GM21723 (cell line): Measurements from ENCODE around the gene PRKN.

Source experiments
- ATAC-seq: cut with Tn5 transposase; IDR thresholded peaks from one replicate; pipeline ENCODE4 v1.9.1; 2021; ENCODE audit warnings: mild to moderate bottlenecking, moderate library complexity; ENCODE audit not compliant: unreplicated experiment

The PRKN gene

GRCh38 chr6:161584621-161585340, 1142.8 kb downstream of the PRKN start:
- no peak for ATAC-seq

GRCh38 chr6:161584051-161584450, 1143.5 kb downstream of the PRKN start:
- no peak for ATAC-seq

- no peak for ATAC-seq
These were observed 1144.0 kb downstream of the PRKN start for GRCh38 chr6:161583584-161583983.

DNA sequence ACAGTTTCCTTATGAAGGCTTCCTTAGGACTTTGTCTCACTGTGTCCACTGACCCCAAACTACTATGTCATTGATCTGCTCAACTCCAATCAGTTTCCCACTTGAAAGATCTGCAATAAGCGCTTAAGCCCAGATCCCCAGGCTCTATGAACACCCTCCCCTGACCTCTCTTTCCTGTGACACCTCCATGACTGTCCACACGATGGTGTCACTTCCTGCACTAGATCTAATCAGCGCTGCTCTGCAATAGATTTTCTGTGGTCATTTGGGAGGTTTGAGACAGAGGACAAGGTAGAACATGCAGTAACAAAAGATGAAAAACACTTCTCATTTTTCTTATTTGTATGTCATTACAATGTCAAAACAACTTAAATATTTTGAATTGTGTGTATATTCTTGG, 1149.1 kb downstream of the PRKN start:
- no peak for ATAC-seq

- ATAC-seq, result no peak
These were observed 1151.9 kb downstream of the PRKN start for GRCh38 chr6:161575523-161576254.

DNA sequence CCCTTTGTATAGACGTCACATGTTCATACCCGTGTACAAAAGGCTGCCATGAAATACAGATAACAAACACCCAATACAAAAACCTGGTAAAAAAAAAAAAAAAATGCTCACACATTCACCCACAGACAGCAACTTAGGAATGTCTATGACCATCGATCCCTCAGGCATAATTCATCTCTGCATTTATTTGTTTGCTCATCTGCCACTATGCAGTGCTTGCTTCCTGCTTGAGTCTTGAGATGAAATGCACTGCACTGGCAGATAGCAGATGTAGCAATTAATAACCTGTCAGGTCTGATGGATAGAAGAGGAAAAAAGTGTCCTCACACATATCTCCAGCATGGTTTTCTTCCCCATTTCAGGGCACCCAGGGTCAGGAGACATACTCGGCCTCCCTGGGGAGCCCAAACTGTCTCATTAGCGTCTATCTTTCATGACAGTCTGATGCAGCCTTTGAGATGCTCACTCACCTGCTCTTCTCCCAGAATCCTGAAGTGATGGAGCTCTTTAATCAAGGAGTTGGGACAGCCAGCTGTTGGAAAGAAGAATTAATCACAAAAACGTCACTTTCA, 1158.6 kb downstream of the PRKN start:
- no peak for ATAC-seq

DNA sequence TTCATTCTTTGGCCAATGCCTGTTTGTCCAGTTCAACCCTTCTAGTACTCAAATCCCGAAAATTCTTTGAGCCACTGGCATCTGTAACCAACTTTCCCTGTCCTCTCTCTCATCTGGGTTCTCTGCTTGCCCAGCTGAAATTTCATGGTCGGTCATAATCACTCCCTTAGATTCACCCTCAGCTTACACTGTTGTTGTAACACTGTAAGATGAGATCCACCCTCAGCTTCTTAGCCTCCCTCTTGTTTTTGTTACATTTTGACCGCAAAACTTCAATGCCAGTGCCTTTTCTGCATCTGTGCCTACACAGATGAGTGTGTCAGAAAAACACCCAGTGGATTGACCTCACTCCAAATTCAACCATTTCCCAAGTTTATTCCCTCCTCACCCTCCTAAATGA, 1162.6 kb downstream of the PRKN start:
- no peak for ATAC-seq

GRCh38 chr6:161561908-161562307, 1165.7 kb downstream of the PRKN start:
- no peak for ATAC-seq

- ATAC-seq, result no peak
These were observed 1170.0 kb downstream of the PRKN start for GRCh38 chr6:161557333-161558107.

- ATAC-seq, result no peak
These were observed 1172.7 kb downstream of the PRKN start for GRCh38 chr6:161554883-161555282.

GRCh38 chr6:161549977-161550655, 1177.5 kb downstream of the PRKN start:
- ATAC-seq, result no peak

GRCh38 chr6:161548713-161549296, 1178.8 kb downstream of the PRKN start:
- ATAC-seq, result no peak

- ATAC-seq, result no peak
These were observed 1179.9 kb downstream of the PRKN start for GRCh38 chr6:161547617-161548016.

- ATAC-seq, result no peak
These were observed 1180.9 kb downstream of the PRKN start for GRCh38 chr6:161546632-161547031.

DNA sequence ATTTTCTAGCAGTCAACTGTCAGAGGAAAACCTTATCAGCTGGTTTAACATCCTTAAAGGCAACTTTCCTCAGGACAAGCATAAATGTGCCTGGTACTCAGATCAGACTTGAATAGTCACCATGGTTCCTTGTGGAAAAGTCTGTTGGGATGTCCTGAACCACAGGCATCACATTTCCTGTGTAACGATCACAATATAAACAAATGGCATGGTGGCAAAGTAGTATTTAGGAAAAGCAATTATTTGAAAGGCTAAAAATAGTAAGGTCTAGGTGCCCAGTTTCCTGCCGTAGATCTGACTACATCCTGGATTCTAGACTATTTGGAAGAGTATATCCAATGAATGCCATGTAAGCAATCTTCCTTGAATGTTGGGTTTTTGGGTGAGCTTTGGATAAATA, 1181.8 kb downstream of the PRKN start:
- no peak for ATAC-seq

GRCh38 chr6:161544801-161545480, 1182.6 kb downstream of the PRKN start:
- no peak for ATAC-seq

DNA sequence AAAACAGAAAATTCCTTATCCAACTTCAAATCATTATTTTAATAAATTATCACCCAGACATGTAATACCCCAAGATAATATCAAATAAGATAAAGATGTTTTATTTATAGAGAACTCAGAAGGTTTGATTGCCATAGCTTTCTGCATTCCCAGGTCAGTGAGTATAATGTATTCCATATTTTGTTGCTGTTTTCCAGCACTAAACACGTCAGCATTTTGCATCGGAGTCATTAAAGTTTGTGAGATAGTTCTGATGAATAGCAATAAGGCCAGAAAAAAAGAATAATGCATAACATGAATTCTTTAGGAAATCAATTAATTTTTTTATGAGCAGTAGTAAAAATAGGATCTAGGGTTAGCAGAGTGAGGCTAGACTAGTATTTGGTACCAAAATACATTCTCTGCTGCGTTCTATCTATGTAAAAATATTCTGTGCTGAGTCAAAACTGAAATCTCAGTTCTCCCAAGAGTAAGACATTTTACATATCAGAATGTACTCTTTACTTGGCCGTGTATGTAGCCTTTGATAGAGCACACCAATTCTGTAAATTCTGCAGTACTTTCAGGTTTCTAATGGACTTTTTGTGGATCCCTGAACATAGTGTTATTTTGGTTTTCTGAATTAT, 1183.8 kb downstream of the PRKN start:
- peak; percentile 94 for ATAC-seq

GRCh38 chr6:161542346-161542980, 1185.1 kb downstream of the PRKN start:
- no peak for ATAC-seq

- no peak for ATAC-seq
These were observed 1187.0 kb downstream of the PRKN start for GRCh38 chr6:161540532-161540931.
